VCaP (cell line): ENCODE data around the gene BNIP3.

Experiments
- H3K27ac ChIP-seq: fragments of 450-650 bp; 2 replicates; pipeline ENCODE4 v1.5.1; 2017
- TF ChIP-seq, protein P1 (sequence below): fragments of 450-650 bp; conservative IDR thresholded peaks from 2 replicates; pipeline ENCODE4 v1.5.1; 2017; ENCODE audit warnings: mild to moderate bottlenecking, moderate library complexity

Gene BNIP3

DNA sequence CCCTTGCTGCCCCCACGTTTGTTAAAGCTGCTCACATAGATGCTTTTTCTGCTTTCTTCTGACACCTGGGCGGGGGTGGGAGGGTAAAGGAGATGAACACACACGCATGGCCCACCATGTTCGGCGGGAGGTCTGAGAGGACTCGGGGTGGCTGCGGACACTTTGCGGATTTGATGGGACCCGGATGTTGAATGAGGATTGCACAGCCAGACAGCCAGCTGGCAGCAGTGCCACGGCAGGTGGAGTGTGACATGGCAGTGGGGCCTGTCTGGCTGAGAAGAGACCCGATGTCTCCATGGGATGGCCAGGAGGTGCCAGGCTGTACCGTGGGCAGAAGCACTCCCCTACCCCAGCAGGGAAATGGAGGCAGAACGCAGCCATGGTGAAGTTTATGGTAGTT is 49.7 kb downstream of the BNIP3 start:
- H3K27ac ChIP-seq = no peak overlapping the region
- TF ChIP-seq, protein P1, sequence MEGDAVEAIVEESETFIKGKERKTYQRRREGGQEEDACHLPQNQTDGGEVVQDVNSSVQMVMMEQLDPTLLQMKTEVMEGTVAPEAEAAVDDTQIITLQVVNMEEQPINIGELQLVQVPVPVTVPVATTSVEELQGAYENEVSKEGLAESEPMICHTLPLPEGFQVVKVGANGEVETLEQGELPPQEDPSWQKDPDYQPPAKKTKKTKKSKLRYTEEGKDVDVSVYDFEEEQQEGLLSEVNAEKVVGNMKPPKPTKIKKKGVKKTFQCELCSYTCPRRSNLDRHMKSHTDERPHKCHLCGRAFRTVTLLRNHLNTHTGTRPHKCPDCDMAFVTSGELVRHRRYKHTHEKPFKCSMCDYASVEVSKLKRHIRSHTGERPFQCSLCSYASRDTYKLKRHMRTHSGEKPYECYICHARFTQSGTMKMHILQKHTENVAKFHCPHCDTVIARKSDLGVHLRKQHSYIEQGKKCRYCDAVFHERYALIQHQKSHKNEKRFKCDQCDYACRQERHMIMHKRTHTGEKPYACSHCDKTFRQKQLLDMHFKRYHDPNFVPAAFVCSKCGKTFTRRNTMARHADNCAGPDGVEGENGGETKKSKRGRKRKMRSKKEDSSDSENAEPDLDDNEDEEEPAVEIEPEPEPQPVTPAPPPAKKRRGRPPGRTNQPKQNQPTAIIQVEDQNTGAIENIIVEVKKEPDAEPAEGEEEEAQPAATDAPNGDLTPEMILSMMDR = no peak

DNA sequence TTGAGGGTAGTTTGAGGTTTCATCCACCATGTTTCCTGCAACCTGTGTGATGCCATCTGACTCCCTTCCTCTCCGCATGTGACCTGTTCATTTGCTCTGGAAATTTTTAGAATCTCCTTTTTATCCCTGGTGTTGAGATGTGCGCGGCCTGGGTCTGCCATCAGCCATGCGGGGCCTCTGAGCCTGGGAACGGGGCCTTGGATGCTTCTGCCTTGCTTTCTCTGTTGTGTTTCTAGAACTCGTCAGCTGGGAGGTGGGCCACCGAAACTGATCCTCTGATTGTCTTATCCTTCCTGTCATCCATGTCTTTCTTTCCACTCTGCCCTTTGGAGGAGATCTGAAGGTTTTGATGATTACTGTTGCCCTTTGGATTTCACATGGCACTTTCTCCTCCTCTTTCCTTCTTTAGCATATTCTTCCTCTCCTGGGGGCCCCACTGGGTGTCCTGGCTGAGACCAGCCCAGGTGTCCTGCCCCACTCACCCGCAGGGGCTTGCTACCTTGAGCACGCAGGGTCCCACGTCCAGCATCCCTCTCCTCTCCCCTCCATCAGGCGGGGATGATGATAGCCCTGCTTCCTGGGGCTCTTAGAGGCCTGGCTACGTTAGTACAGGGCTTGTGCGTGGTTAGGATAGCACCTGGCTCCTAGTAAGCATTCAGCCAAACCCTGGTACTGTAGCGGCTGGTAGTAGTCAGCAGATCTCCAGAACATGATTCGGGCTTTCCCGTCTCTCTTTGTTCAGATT is 51.0 kb downstream of the BNIP3 start:
- TF ChIP-seq, protein P1 = no peak
- H3K27ac ChIP-seq = peak overlapping the region; percentile 41

DNA sequence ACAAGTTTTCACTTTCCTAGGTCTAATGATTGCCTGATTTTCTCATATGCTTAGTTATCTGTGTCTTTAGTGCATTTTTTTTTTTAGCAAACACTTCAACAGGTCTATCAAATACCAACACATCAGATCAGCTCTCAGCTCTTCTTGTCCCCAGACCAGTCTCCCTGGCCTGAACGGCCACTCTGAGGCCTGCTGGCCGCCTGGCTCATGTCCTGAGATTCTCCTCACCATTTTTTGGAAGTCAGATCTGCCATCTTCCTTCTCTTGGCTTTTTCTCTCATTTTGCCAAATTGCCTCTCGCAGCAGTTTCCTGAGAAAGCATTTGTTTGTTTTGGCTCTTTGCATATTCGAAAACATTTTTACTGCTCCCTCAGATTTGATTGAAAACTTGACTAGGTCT is 51.6 kb downstream of the BNIP3 start:
- TF ChIP-seq, protein P1 = no peak
- H3K27ac ChIP-seq = peak overlapping the region; percentile 41

DNA sequence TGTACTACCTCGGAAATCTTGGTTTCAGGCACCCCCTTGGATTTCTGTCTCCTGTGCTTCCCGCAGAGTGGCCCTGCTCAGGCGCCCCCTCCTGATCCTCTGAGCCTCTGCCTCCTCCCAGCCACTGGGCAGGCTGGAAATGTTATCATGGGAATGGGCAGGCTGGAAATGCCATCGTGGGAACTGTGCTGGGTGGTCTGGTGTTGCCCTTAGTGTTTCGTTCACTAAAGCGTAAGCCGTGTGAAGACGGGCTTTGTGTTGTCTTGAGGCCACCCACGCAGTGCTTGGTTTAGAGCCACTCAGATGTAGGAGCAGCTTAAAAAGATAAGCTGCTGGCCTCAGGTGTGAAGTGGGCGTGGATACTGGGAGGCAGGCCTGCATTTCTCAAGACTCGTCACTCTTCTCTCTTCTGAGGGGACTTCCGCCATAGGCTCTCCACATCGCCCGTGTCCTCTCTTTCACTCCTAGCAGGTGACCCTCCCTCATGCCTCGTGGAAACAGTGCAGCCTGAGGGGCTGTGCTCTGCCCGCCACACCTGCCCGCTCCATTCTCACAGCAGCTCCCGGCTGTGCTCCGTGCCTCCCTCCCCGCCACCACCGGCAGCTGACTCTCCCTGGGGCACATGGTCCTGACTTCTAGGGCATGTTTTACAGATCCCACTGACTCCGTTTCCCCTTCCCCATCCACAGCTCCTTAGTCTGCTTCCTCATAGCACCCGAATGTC is 52.4 kb downstream of the BNIP3 start:
- H3K27ac ChIP-seq = peak overlapping the region; percentile 41
- TF ChIP-seq, protein P1 = no peak

- TF ChIP-seq, protein P1 = no peak
- peak overlapping the region; percentile 41; the same call in 1 of the 2 replicates for H3K27ac ChIP-seq
These were observed 53.3 kb downstream of the BNIP3 start for GRCh38 chr10:131928248-131929095.

DNA sequence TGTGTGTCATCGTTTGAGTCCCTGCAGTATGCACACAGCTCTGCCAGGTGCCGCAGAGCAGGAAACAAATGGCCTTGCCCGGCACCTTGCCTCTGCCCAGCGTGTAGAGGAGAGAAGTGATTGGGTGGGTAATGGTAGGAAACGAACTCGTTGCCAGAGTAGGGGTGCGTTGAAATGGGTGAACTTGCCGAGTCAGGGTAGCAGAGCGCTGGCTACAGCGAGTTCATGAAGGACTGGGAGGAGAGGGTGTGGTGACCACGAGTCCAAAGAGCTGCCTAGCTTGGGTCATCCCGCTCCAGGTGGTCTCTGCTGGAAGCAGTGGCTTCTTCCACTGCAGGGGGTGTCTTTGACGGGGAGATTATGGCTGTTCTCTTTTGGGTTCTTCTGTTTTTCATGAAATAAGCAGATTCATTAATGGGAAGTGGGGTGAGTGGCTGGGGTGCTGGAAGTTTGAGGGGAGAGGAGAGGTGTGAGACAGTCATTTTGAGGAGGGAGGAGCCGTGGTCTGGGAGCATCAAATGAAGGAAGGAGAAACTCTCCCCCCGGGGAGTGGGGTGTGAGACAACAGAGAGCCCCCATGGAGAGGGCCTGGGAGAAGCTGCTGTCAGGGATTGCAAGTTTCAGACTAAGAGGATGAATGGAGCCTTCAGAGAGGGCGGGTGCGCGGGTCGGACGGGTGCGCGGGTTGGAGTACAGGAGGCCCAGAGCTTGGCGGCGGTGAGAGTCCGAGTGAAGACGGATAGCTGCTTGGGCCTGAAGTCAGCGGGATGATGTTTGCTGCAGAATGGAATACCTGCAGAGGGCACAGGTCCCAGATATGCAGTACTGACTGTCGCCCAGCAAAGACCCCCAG is 54.8 kb downstream of the BNIP3 start:
- TF ChIP-seq, protein P1 = no peak
- H3K27ac ChIP-seq = no peak overlapping the region
